HepG2 (cell line): ENCODE data around the gene ELP1. TPM values are rescaled to one million over a fixed set of nuclear protein-coding genes. Genes with fewer than 3 reads are reported as not detected.

ENCODE experiments used
- HNF1A ChIP-seq, 2 experiments: sonication (generic) in 1 of 2; formaldehyde crosslinking in 1 of 2; IDR thresholded peaks; 2 replicates each; pipeline versions ENCODE4 v1.4.0 to v1.6.1; 2016 to 2020; ENCODE audit warnings: borderline replicate concordance in 1 of 2, low read depth in 1 of 2, mild to moderate bottlenecking in 1 of 2, missing genetic modification reagents in 1 of 2
- KAT7 ChIP-seq: IDR thresholded peaks from 2 replicates; pipeline ENCODE4 v1.6.1; 2018; ENCODE audit warnings: borderline replicate concordance, missing compliant biosample characterization
- MEIS1 ChIP-seq: sonication (generic); formaldehyde crosslinking; IDR thresholded peaks from 2 replicates; pipeline ENCODE4 v1.9.0; 2021; ENCODE audit warnings: mild to moderate bottlenecking, missing genetic modification reagents, moderate library complexity, borderline replicate concordance
- PAXIP1 ChIP-seq: sonication (generic); formaldehyde crosslinking; conservative IDR thresholded peaks from 2 replicates; pipeline ENCODE4 v1.4.0; 2020; ENCODE audit warnings: mild to moderate bottlenecking, missing genetic modification reagents, moderate library complexity
- POLR2AphosphoS2 ChIP-seq: IDR thresholded peaks from 2 replicates; pipeline ENCODE4 v1.6.1; 2011; ENCODE audit warnings: low read depth, low read length, improper control_type of control experiment
- ZNF549 ChIP-seq: sonication (generic); formaldehyde crosslinking; IDR thresholded peaks from 2 replicates; pipeline ENCODE4 v1.5.0; 2020; ENCODE audit warnings: missing genetic modification reagents
- polyA plus RNA-seq, 8 experiments: library from polyadenylated mRNA; depleted of rRNA in 3 of 8; stranded (reverse) in 7 of 8; unstranded in 1 of 8; fragments of >200 nt; fragmentation: Illumina TruSeq in 4 of 8; extraction: Trizol in 4 of 8; gene quantifications; 2 replicates each; pipeline versions ENCODE4 v1.2.1 to v1.2.3, GENCODE V29; 2011 to 2016; ENCODE audit warnings: low read depth in 4 of 8, missing spikeins in 1 of 8, mixed read lengths in 1 of 8; ENCODE audit not compliant: insufficient read depth in 1 of 8
- total RNA-seq, 5 experiments: library from RNA; depleted of rRNA; stranded (reverse); fragments of >200 nt; fragmentation: Illumina TruSeq; extraction: Trizol; gene quantifications; 2 replicates each; pipeline ENCODE4 v1.2.3, GENCODE V29; 2016; ENCODE audit warnings: low read depth in 1 of 5
- TF ChIP-seq, protein P1 (sequence below): IDR thresholded peaks from 2 replicates; pipeline ENCODE4 v1.6.1; 2016
- TF ChIP-seq, protein P2 (sequence below): sonication (generic); formaldehyde crosslinking; IDR thresholded peaks from 2 replicates; pipeline ENCODE4 v1.4.0; 2020; ENCODE audit warnings: mild to moderate bottlenecking, missing genetic modification reagents
- TF ChIP-seq, protein P3 (sequence below): sonication (generic); formaldehyde crosslinking; IDR thresholded peaks from 2 replicates; pipeline ENCODE4 v1.4.0; 2020; ENCODE audit warnings: mild to moderate bottlenecking, missing genetic modification reagents, borderline replicate concordance

ELP1 gene
- total and polyA plus RNA-seq, 2 of the 13 experiments (the other 11 are each of a cell fraction or from before 2014, with no cell fraction given) = 157 to 275 TPM

DNA sequence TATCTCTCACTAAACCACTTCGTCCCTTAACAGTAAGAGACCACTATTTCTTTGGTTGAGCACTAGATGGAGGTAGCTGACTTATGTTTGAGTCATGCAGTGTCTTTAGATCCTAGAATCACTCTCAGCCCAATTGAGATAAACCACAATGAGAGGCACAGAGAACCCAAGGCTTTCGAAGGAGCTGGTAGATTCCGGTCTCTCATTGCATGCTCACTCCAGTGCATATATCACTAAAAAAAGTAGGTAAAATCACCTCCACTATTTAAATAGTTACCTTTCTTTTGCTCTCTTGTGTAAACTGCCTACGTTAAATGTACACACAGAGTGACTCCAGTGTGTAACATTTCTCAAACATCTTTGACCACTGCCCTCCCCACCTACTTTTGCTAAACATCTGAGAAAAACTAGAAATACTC is 44.3 kb downstream of the ELP1 start (continued):
- TF ChIP-seq HNF1A (IDR thresholded peaks at IDR 0.05; ENCODE audit: low read depth) (peak; percentile 51; the same call in 1 of the 2 replicates), HNF1A (CRISPR knock-in tag; IDR thresholded peaks at IDR 0.05; ENCODE audit: borderline replicate concordance) (peak; percentile 36; the same call in 1 of the 2 replicates), KAT7 (CRISPR knock-in tag) (no peak), MEIS1 (no peak), POLR2AphosphoS2 (no peak), PAXIP1 (CRISPR knock-in tag) (peak; percentile 80), ZNF549 (CRISPR knock-in tag) (no peak)
- TF ChIP-seq, protein P1, sequence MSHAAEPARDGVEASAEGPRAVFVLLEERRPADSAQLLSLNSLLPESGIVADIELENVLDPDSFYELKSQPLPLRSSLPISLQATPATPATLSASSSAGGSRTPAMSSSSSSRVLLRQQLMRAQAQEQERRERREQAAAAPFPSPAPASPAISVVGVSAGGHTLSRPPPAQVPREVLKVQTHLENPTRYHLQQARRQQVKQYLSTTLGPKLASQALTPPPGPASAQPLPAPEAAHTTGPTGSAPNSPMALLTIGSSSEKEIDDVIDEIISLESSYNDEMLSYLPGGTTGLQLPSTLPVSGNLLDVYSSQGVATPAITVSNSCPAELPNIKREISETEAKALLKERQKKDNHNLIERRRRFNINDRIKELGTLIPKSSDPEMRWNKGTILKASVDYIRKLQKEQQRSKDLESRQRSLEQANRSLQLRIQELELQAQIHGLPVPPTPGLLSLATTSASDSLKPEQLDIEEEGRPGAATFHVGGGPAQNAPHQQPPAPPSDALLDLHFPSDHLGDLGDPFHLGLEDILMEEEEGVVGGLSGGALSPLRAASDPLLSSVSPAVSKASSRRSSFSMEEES (CRISPR knock-in tag) = no peak
- TF ChIP-seq, protein P2, sequence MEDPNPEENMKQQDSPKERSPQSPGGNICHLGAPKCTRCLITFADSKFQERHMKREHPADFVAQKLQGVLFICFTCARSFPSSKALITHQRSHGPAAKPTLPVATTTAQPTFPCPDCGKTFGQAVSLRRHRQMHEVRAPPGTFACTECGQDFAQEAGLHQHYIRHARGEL (CRISPR knock-in tag) = no peak
- TF ChIP-seq, protein P3, sequence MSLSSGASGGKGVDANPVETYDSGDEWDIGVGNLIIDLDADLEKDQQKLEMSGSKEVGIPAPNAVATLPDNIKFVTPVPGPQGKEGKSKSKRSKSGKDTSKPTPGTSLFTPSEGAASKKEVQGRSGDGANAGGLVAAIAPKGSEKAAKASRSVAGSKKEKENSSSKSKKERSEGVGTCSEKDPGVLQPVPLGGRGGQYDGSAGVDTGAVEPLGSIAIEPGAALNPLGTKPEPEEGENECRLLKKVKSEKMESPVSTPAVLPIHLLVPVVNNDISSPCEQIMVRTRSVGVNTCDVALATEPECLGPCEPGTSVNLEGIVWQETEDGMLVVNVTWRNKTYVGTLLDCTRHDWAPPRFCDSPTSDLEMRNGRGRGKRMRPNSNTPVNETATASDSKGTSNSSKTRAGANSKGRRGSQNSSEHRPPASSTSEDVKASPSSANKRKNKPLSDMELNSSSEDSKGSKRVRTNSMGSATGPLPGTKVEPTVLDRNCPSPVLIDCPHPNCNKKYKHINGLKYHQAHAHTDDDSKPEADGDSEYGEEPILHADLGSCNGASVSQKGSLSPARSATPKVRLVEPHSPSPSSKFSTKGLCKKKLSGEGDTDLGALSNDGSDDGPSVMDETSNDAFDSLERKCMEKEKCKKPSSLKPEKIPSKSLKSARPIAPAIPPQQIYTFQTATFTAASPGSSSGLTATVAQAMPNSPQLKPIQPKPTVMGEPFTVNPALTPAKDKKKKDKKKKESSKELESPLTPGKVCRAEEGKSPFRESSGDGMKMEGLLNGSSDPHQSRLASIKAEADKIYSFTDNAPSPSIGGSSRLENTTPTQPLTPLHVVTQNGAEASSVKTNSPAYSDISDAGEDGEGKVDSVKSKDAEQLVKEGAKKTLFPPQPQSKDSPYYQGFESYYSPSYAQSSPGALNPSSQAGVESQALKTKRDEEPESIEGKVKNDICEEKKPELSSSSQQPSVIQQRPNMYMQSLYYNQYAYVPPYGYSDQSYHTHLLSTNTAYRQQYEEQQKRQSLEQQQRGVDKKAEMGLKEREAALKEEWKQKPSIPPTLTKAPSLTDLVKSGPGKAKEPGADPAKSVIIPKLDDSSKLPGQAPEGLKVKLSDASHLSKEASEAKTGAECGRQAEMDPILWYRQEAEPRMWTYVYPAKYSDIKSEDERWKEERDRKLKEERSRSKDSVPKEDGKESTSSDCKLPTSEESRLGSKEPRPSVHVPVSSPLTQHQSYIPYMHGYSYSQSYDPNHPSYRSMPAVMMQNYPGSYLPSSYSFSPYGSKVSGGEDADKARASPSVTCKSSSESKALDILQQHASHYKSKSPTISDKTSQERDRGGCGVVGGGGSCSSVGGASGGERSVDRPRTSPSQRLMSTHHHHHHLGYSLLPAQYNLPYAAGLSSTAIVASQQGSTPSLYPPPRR (CRISPR knock-in tag) = peak; percentile 83; the same call in 1 of the 2 replicates
